Astrocyte (in vitro differentiated cells and primary cell): Measurements from ENCODE around the gene IGFBP7. TPM values are rescaled to one million over a fixed set of nuclear protein-coding genes. Genes with fewer than 3 reads are reported as not detected.

Source experiments
- DNase-seq: peaks from one replicate; pipeline ENCODE4 v3.0.0-alpha.2; 2010; ENCODE audit warnings: low read depth
- FAIRE-seq: peaks from 2 replicates; lab custom pipeline; 2011; peaks lifted over from hg19 to GRCh38; lab: Jason Lieb, UNC
- H2AFZ ChIP-seq: 2 replicates; pipeline ENCODE4 v1.6.0; 2012; ENCODE audit warnings: low read depth, low read length, inconsistent platforms
- H3K27ac ChIP-seq: 2 replicates; pipeline ENCODE4 v1.5.1; 2011; ENCODE audit warnings: low read depth, low read length, inconsistent platforms
- H3K27me3 ChIP-seq: 2 replicates; pipeline ENCODE4 v1.6.0; 2011; ENCODE audit warnings: low read length, inconsistent platforms; ENCODE audit not compliant: insufficient read depth
- H3K36me3 ChIP-seq: 2 replicates; pipeline ENCODE4 v1.5.1; 2011; ENCODE audit warnings: low read length, inconsistent platforms; ENCODE audit not compliant: insufficient read depth
- H3K4me1 ChIP-seq: 2 replicates; pipeline ENCODE4 v1.5.1; 2011; ENCODE audit warnings: low read length, inconsistent platforms; ENCODE audit not compliant: insufficient read depth
- H3K4me2 ChIP-seq: 2 replicates; pipeline ENCODE4 v1.6.0; 2012; ENCODE audit warnings: low read length, inconsistent platforms
- H3K4me3 ChIP-seq: 2 replicates; pipeline ENCODE4 v1.5.1; 2011; ENCODE audit warnings: low read depth, mild to moderate bottlenecking, low read length, inconsistent platforms; ENCODE audit not compliant: insufficient read depth
- H3K79me2 ChIP-seq: 2 replicates; pipeline ENCODE4 v1.6.0; 2012; ENCODE audit warnings: mild to moderate bottlenecking, low read length, inconsistent platforms; ENCODE audit not compliant: insufficient read depth
- H3K9ac ChIP-seq: 2 replicates; pipeline ENCODE4 v1.6.0; 2012; ENCODE audit warnings: mild to moderate bottlenecking, low read length, inconsistent platforms
- H3K9me3 ChIP-seq: 2 replicates; pipeline ENCODE4 v1.5.1; 2012; ENCODE audit warnings: low read depth, mild to moderate bottlenecking, low read length, inconsistent platforms; ENCODE audit not compliant: insufficient read depth
- H4K20me1 ChIP-seq: 2 replicates; pipeline ENCODE4 v1.6.0; 2012; ENCODE audit warnings: low read length, inconsistent platforms; ENCODE audit not compliant: insufficient read depth
- H3K27ac Mint-ChIP-seq: one replicate; pipeline ENCODE4 v1.8.0; 2021; ENCODE audit warnings: mild to moderate bottlenecking, mixed read lengths; ENCODE audit not compliant: unreplicated experiment
- H3K27me3 Mint-ChIP-seq: one replicate; pipeline ENCODE4 v1.8.0; 2021; ENCODE audit warnings: low read depth, mixed read lengths; ENCODE audit not compliant: unreplicated experiment
- H3K36me3 Mint-ChIP-seq: one replicate; pipeline ENCODE4 v1.8.0; 2021; ENCODE audit warnings: low read depth, mixed read lengths; ENCODE audit not compliant: unreplicated experiment
- H3K4me1 Mint-ChIP-seq: one replicate; pipeline ENCODE4 v1.8.0; 2021; ENCODE audit warnings: low read depth, mixed read lengths; ENCODE audit not compliant: unreplicated experiment
- H3K4me3 Mint-ChIP-seq: one replicate; pipeline ENCODE4 v1.8.0; 2021; ENCODE audit warnings: mild to moderate bottlenecking, moderate library complexity, mixed read lengths; ENCODE audit not compliant: unreplicated experiment
- H3K9me3 Mint-ChIP-seq: one replicate; pipeline ENCODE4 v1.8.0; 2021; ENCODE audit warnings: mild to moderate bottlenecking, mixed read lengths; ENCODE audit not compliant: unreplicated experiment
- EZH2 ChIP-seq: IDR thresholded peaks from 2 replicates; pipeline ENCODE4 v1.6.1; 2012; ENCODE audit warnings: mild to moderate bottlenecking, low read length, inconsistent platforms; ENCODE audit not compliant: insufficient read depth
- total RNA-seq: library from RNA; stranded (reverse); gene quantifications from 2 replicates; pipeline ENCODE4 v1.2.1, GENCODE V29; 2021
- TF ChIP-seq, protein P1 (sequence below): IDR thresholded peaks from 2 replicates; pipeline ENCODE4 v1.5.1; 2011; ENCODE audit warnings: low read depth, mild to moderate bottlenecking, inconsistent platforms, low read length, moderate library complexity; ENCODE audit not compliant: insufficient read depth

IGFBP7 gene
- total RNA-seq, 1 donor from 2014 or later = 930 TPM

DNA sequence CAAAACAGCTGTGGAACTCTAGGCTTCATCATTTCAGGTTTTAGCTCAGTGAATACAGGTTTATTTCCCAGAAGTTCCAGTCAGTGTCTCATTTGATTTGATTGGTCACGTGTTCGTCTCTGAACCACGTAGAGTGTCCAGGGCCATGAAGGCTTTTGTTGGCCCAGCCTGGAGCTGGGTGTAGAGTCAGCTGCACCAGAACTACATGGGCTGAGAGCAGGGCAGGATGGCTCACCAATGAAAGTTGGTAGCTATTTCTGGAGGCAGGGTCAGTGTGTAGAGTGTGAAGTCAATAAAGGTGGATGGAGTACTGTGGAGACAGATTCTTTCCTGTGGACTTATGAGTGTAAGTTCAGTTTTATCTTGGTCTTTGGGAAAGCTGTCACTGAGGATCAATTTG lies 43.0 kb upstream of the IGFBP7 start:
- Histone ChIP-seq H3K27me3 (no peaks in the 10 kb centered on the region), H3K9ac (no peak overlapping the region), H3K4me3 (no peak overlapping the region), H3K4me1 (peaks cover 27% of the 10 kb centered on the region), H3K9me3 (no peaks in the 10 kb centered on the region), H3K36me3 (no peaks in the 10 kb centered on the region), H2AFZ (no peak overlapping the region), H4K20me1 (no peaks in the 10 kb centered on the region), H3K4me2 (no peak overlapping the region), H3K27ac (no peak overlapping the region), H3K79me2 (no peaks in the 10 kb centered on the region)
- TF ChIP-seq, protein P1, sequence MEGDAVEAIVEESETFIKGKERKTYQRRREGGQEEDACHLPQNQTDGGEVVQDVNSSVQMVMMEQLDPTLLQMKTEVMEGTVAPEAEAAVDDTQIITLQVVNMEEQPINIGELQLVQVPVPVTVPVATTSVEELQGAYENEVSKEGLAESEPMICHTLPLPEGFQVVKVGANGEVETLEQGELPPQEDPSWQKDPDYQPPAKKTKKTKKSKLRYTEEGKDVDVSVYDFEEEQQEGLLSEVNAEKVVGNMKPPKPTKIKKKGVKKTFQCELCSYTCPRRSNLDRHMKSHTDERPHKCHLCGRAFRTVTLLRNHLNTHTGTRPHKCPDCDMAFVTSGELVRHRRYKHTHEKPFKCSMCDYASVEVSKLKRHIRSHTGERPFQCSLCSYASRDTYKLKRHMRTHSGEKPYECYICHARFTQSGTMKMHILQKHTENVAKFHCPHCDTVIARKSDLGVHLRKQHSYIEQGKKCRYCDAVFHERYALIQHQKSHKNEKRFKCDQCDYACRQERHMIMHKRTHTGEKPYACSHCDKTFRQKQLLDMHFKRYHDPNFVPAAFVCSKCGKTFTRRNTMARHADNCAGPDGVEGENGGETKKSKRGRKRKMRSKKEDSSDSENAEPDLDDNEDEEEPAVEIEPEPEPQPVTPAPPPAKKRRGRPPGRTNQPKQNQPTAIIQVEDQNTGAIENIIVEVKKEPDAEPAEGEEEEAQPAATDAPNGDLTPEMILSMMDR = no peak
- no peak for TF ChIP-seq EZH2
- no peak for DNase-seq
- Mint-ChIP-seq H3K27me3 (no peaks in the 10 kb centered on the region), H3K4me1 (peaks cover 47% of the 10 kb centered on the region), H3K4me3 (no peak overlapping the region), H3K9me3 (peaks cover 6% of the 10 kb centered on the region), H3K27ac (no peak overlapping the region), H3K36me3 (no peaks in the 10 kb centered on the region)
- no peak for FAIRE-seq

DNA sequence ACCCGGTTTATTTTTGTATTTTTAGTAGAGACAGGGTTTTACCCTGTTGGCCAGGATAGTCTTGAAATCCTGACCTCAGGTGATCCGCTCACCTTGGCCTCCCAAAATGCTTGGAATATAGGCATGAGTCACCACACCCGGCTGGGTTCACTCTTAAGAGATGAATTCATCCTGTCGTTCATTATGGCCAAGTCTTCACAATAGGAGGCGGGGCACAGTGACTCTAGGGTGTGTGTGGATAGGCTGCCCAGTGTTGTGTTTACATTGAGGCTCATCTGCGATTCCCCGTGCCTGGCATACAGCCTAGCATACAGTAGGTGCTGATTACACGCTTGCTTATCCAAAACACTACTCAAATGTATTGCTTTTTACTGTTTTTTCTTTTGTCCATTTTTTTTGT lies 41.3 kb upstream of the IGFBP7 start:
- FAIRE-seq = no peak
- no peak overlapping the region for H2AFZ ChIP-seq
- TF ChIP-seq, protein P1 = no peak
- no peak for TF ChIP-seq EZH2

DNA sequence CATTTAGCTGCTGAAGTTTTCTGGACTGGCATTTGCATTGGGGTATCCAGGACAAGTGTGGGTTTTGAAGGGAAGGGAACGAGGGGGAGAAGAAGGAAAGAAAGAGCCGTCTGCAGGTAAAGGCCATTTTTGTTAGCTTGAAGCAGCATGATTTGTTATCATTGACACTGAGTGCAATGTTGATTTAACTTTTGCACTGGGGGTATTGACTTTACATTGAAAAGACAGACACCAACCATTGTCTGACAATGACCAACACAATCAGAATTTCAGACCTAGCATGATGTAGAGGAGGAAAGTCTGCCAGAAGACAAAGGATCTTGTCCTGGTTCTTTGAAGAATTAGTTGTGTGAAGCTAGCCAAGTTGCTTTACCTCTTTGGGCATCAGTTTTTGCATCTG lies 39.6 kb upstream of the IGFBP7 start:
- TF ChIP-seq EZH2 = no peak
- TF ChIP-seq, protein P1 = no peak
- Mint-ChIP-seq H3K36me3 (no peaks in the 10 kb centered on the region), H3K9me3 (peaks cover 4% of the 10 kb centered on the region), H3K27ac (no peak overlapping the region), H3K4me3 (no peak overlapping the region), H3K4me1 (peaks cover 38% of the 10 kb centered on the region), H3K27me3 (no peaks in the 10 kb centered on the region)
- DNase-seq (no peak), FAIRE-seq (no peak)
- H3K4me1 ChIP-seq = peaks cover 37% of the 10 kb centered on the region
- H3K9ac ChIP-seq = no peak overlapping the region
- no peaks in the 10 kb centered on the region for H3K79me2 ChIP-seq
- no peaks in the 10 kb centered on the region for H3K27me3 ChIP-seq
- H2AFZ ChIP-seq = no peak overlapping the region
- H4K20me1 ChIP-seq = no peaks in the 10 kb centered on the region
- no peak overlapping the region for H3K27ac ChIP-seq
- H3K4me2 ChIP-seq = no peak overlapping the region
- no peak overlapping the region for H3K4me3 ChIP-seq
- no peaks in the 10 kb centered on the region for H3K36me3 ChIP-seq
- H3K9me3 ChIP-seq = no peaks in the 10 kb centered on the region

More for the DNA sequence above, 41.3 kb upstream of the IGFBP7 start:
- no peak overlapping the region for H3K4me2 ChIP-seq
- no peaks in the 10 kb centered on the region for H3K27me3 ChIP-seq
- H4K20me1 ChIP-seq = no peaks in the 10 kb centered on the region
- no peaks in the 10 kb centered on the region for H3K9me3 ChIP-seq
- no peaks in the 10 kb centered on the region for H3K36me3 Mint-ChIP-seq
- peaks cover 9% of the 10 kb centered on the region for H3K9me3 Mint-ChIP-seq
- H3K4me3 Mint-ChIP-seq = no peak overlapping the region
- no peaks in the 10 kb centered on the region for H3K27me3 Mint-ChIP-seq
- no peak overlapping the region for H3K27ac ChIP-seq
- no peak overlapping the region for H3K9ac ChIP-seq
- no peaks in the 10 kb centered on the region for H3K79me2 ChIP-seq
- no peak overlapping the region for H3K4me3 ChIP-seq
- DNase-seq = no peak
- peaks cover 37% of the 10 kb centered on the region for H3K4me1 ChIP-seq
- H3K4me1 Mint-ChIP-seq = peaks cover 48% of the 10 kb centered on the region
- H3K36me3 ChIP-seq = no peaks in the 10 kb centered on the region
- H3K27ac Mint-ChIP-seq = no peak overlapping the region
